Upper lobe of left lung (tissue), 6 donors: ENCODE results near the gene RPP25. TPM values are rescaled to one million over a fixed set of nuclear protein-coding genes. Genes with fewer than 3 reads are reported as not detected.

ENCODE experiments used
- ATAC-seq, 2 donors: fragments of 200-7000 bp; cut with Tn5 transposase; one replicate each; pipeline ENCODE4 v1.9.1; 2022; ENCODE audit warnings: mild to moderate bottlenecking in 2 of 2, moderate library complexity in 2 of 2; ENCODE audit not compliant: low FRiP score in 2 of 2
- DNase-seq, 2 donors: peaks; one replicate each; pipeline ENCODE4 v3.0.0-alpha.2; 2019 to 2020
- H3K27ac ChIP-seq, 4 donors: fragments of 200-600 bp; sonication (generic); one replicate each; pipeline ENCODE4 v1.5.1; 2016 to 2019
- H3K27me3 ChIP-seq, 4 donors: fragments of 200-600 bp; sonication (generic); one replicate each; pipeline ENCODE4 v1.5.1; 2017 to 2019
- H3K36me3 ChIP-seq, 4 donors: fragments of 200-600 bp; sonication (generic); one replicate each; pipeline ENCODE4 v1.5.1; 2016 to 2019
- H3K4me1 ChIP-seq, 4 donors: fragments of 200-600 bp; sonication (generic); one replicate each; pipeline ENCODE4 v1.5.1; 2018 to 2019
- H3K4me3 ChIP-seq, 4 donors: fragments of 200-600 bp; sonication (generic); one replicate each; pipeline ENCODE4 v1.5.1; 2017 to 2019; ENCODE audit warnings: mild to moderate bottlenecking in 2 of 4, moderate library complexity in 1 of 4
- H3K9me3 ChIP-seq, 4 donors: fragments of 200-600 bp; sonication (generic); one replicate each; pipeline ENCODE4 v1.5.1; 2018 to 2019
- CTCF ChIP-seq, 6 experiments: fragments of 450-650 bp in 4 of 6; fragments of 200-600 bp in 2 of 6; sonication (generic) in 2 of 6; IDR thresholded peaks; one replicate each; pipeline ENCODE4 v1.5.1; 2016 to 2019; ENCODE audit warnings: antibody characterized with exemption in 6 of 6
- EP300 ChIP-seq, 4 donors: sonication (generic); formaldehyde crosslinking; IDR thresholded peaks; one replicate each; pipeline ENCODE4 v1.5.1; 2017; ENCODE audit warnings: antibody characterized with exemption in 4 of 4, control low read depth in 2 of 4
- POLR2A ChIP-seq, 4 donors: fragments of 450-650 bp; IDR thresholded peaks; one replicate each; pipeline ENCODE4 v1.5.1; 2016 to 2017; ENCODE audit warnings: antibody characterized with exemption in 4 of 4, mild to moderate bottlenecking in 2 of 4
- POLR2AphosphoS5 ChIP-seq, 2 donors: sonication (generic); formaldehyde crosslinking; IDR thresholded peaks; one replicate each; pipeline ENCODE4 v1.5.1; 2017; ENCODE audit warnings: antibody characterized with exemption in 2 of 2
- WGBS, 2 donors: methylation state at CpG; one replicate each; pipeline ENCODE4 v1.1.5; 2017 to 2018; 5-methylcytosine and 5-hydroxymethylcytosine counted together
- total RNA-seq, 6 donors: library from RNA; depleted of rRNA in 4 of 6; stranded (reverse); fragments of >200 nt in 4 of 6; gene quantifications; one replicate each; pipeline versions ENCODE4 v1.1.0 to v1.2.1, GENCODE V29; 2016 to 2021
- donor health status: DM: no; HTN: no; CAD: no; lungs with moderate emphysema.
- donor health status: DM: no; HTN: yes; CAD: no; lungs with severe emphysema.

Gene RPP25
- total RNA-seq = 10 to 100 TPM in 5 of 6 donors, 1 to 10 TPM in 1; 9.4 to 28.4 (median 19.2) TPM

- Histone ChIP-seq H3K9me3 (no peaks in the 10 kb centered on the region), H3K27me3 (peaks cover 0 to 6% (median 3%) of the 10 kb centered on the region in 4 donors), H3K4me1 (peaks cover 45 to 63% (median 52%) of the 10 kb centered on the region in 4 donors), H3K4me3 (peak within 1 kb of the TSS; percentile 51 to 80 (median 64)), H3K27ac (peak within 1 kb of the TSS; percentile 69 to 89 (median 80)), H3K36me3 (no peaks in the 10 kb centered on the region)
- 0 to 1% methylated on average over 19 to 32 of the region's 83 CpGs for WGBS, 2 donors
- ATAC-seq (peak; percentile 88 to 95), DNase-seq (peak; percentile 87 to 98)
- TF ChIP-seq POLR2AphosphoS5 (IDR thresholded peaks at IDR 0.05) (peak; percentile 22 to 40), POLR2A (IDR thresholded peaks at IDR 0.05) (peak in 3 of 4 donors; percentile 47 to 77 (median 53)), EP300 (IDR thresholded peaks at IDR 0.05) (no peak), CTCF (IDR thresholded peaks at IDR 0.05) (no peak)
Measured at GRCh38 chr15:74956648-74957475, at the start of gene RPP25. RPP25 (minus strand) TSS chr15:74956772; CDS start chr15:74956583, 189 bp downstream.

- no peak for TF ChIP-seq EP300 (IDR thresholded peaks at IDR 0.05)
- TF ChIP-seq POLR2AphosphoS5 (IDR thresholded peaks at IDR 0.05) = no peak
- TF ChIP-seq POLR2A (IDR thresholded peaks at IDR 0.05) = no peak
- no peak for ATAC-seq
- 72 to 85% methylated on average over 7 of the region's 7 CpGs for WGBS, 2 donors
- no peaks in the 10 kb centered on the region for H3K27me3 ChIP-seq
- H3K36me3 ChIP-seq = no peaks in the 10 kb centered on the region
- no peaks in the 10 kb centered on the region for H3K9me3 ChIP-seq
- no peaks in the 10 kb centered on the region for H3K4me1 ChIP-seq
- no peak for DNase-seq
- H3K27ac ChIP-seq = no peak overlapping the region
- H3K4me3 ChIP-seq = no peak overlapping the region
Measured at GRCh38 chr15:75002398-75002797, 45.8 kb upstream of the RPP25 start.

GRCh38 chr15:75001310-75001709 lies 44.7 kb upstream of the RPP25 start:
- H3K27ac ChIP-seq = no peak overlapping the region
- no peak for ATAC-seq
- no peaks in the 10 kb centered on the region for H3K36me3 ChIP-seq
- peaks cover 0 to 2% (median 0%) of the 10 kb centered on the region in 4 donors for H3K27me3 ChIP-seq
- no peaks in the 10 kb centered on the region for H3K9me3 ChIP-seq
- DNase-seq = no peak
- TF ChIP-seq POLR2A (IDR thresholded peaks at IDR 0.05) (no peak), POLR2AphosphoS5 (IDR thresholded peaks at IDR 0.05) (no peak), CTCF (IDR thresholded peaks at IDR 0.05) (no peak), EP300 (IDR thresholded peaks at IDR 0.05) (no peak)
- 89 to 95% methylated on average over 6 of the region's 6 CpGs for WGBS, 2 donors
- H3K4me3 ChIP-seq = no peak overlapping the region
- H3K4me1 ChIP-seq = peaks cover 0 to 4% (median 1%) of the 10 kb centered on the region in 4 donors

- peaks cover 10 to 13% (median 11%) of the 10 kb centered on the region in 4 donors for H3K4me1 ChIP-seq
- DNase-seq = no peak
- WGBS, 2 donors = 69 to 84% methylated on average over 2 of the region's 2 CpGs
- no peak for ATAC-seq
- H3K4me3 ChIP-seq = no peak overlapping the region
- no peak overlapping the region for H3K27ac ChIP-seq
- H3K27me3 ChIP-seq = peaks cover 0 to 8% (median 1%) of the 10 kb centered on the region in 4 donors
- H3K36me3 ChIP-seq = no peaks in the 10 kb centered on the region
- H3K9me3 ChIP-seq = no peaks in the 10 kb centered on the region
- TF ChIP-seq CTCF (IDR thresholded peaks at IDR 0.05) (no peak), POLR2AphosphoS5 (IDR thresholded peaks at IDR 0.05) (no peak), POLR2A (IDR thresholded peaks at IDR 0.05) (no peak), EP300 (IDR thresholded peaks at IDR 0.05) (no peak)
Measured at GRCh38 chr15:74997543-74997942, 41.0 kb upstream of the RPP25 start.

GRCh38 chr15:74997141-74997540 lies 40.6 kb upstream of the RPP25 start:
- no peaks in the 10 kb centered on the region for H3K9me3 ChIP-seq
- TF ChIP-seq POLR2AphosphoS5 (IDR thresholded peaks at IDR 0.05) (no peak), POLR2A (IDR thresholded peaks at IDR 0.05) (no peak)
- DNase-seq (no peak), ATAC-seq (no peak)
- H3K27ac ChIP-seq = no peak overlapping the region
- H3K27me3 ChIP-seq = peaks cover 0 to 8% (median 1%) of the 10 kb centered on the region in 4 donors
- H3K36me3 ChIP-seq = no peaks in the 10 kb centered on the region
- WGBS, 2 donors = 51 to 68% methylated on average over 4 of the region's 4 CpGs
- no peak overlapping the region for H3K4me3 ChIP-seq
- peaks cover 10 to 13% (median 11%) of the 10 kb centered on the region in 4 donors for H3K4me1 ChIP-seq
